Trophoblast cell (in vitro differentiated cells and primary cell): ENCODE results near the gene SLC29A3.

Experiments used
- DNase-seq, 2 donors: peaks; one replicate each; pipeline ENCODE4 v3.0.0-alpha.2; 2016
- H2AFZ ChIP-seq: 2 replicates; pipeline ENCODE4 v1.6.1; 2013; ENCODE audit warnings: low read length, moderate library complexity, mild to moderate bottlenecking; ENCODE audit not compliant: insufficient read depth, poor library complexity
- H2AK5ac ChIP-seq: 2 replicates; pipeline ENCODE4 v1.6.1; 2013; ENCODE audit warnings: mild to moderate bottlenecking, low read length
- H2BK120ac ChIP-seq: 2 replicates; pipeline ENCODE4 v1.6.1; 2013; ENCODE audit warnings: low read length, mild to moderate bottlenecking, moderate library complexity; ENCODE audit not compliant: insufficient read depth, poor library complexity
- H2BK12ac ChIP-seq: 2 replicates; pipeline ENCODE4 v1.6.1; 2013; ENCODE audit warnings: mild to moderate bottlenecking, low read length, moderate library complexity
- H2BK5ac ChIP-seq: 2 replicates; pipeline ENCODE4 v1.6.1; 2013; ENCODE audit warnings: low read length, low read depth, moderate library complexity, mild to moderate bottlenecking; ENCODE audit not compliant: poor library complexity
- H3K14ac ChIP-seq: 2 replicates; pipeline ENCODE4 v1.6.1; 2013; ENCODE audit warnings: mild to moderate bottlenecking, low read length
- H3K18ac ChIP-seq: 2 replicates; pipeline ENCODE4 v1.6.1; 2013; ENCODE audit warnings: mild to moderate bottlenecking, low read length
- H3K23ac ChIP-seq: 2 replicates; pipeline ENCODE4 v1.6.1; 2013; ENCODE audit warnings: low read length
- H3K27ac ChIP-seq: 2 replicates; pipeline ENCODE4 v1.5.1; 2013; ENCODE audit warnings: low read depth, mild to moderate bottlenecking, inconsistent platforms, low read length, moderate library complexity
- H3K27me3 ChIP-seq: 2 replicates; pipeline ENCODE4 v1.6.1; 2013; ENCODE audit warnings: inconsistent platforms, mild to moderate bottlenecking, low read length, moderate library complexity; ENCODE audit not compliant: insufficient read depth
- H3K36me3 ChIP-seq, 2 experiments: 1 replicate in 1 of 2; 2 replicates in 1 of 2; pipeline ENCODE4 v1.6.1; 2013; ENCODE audit warnings: low read length in 2 of 2, mild to moderate bottlenecking in 2 of 2, moderate library complexity in 1 of 2; ENCODE audit not compliant: insufficient read depth in 2 of 2, control insufficient read depth in 1 of 2
- H3K4ac ChIP-seq: 2 replicates; pipeline ENCODE4 v1.6.1; 2013; ENCODE audit warnings: low read depth, mild to moderate bottlenecking, low read length, moderate library complexity
- H3K4me1 ChIP-seq, 2 experiments: 1 replicate in 1 of 2; 2 replicates in 1 of 2; pipeline ENCODE4 v1.6.1; 2013; ENCODE audit warnings: low read length in 2 of 2, mild to moderate bottlenecking in 2 of 2, moderate library complexity in 1 of 2; ENCODE audit not compliant: insufficient read depth in 2 of 2, control insufficient read depth in 1 of 2
- H3K4me2 ChIP-seq: 2 replicates; pipeline ENCODE4 v1.6.1; 2013; ENCODE audit warnings: inconsistent platforms, mild to moderate bottlenecking, low read length, moderate library complexity
- H3K4me3 ChIP-seq: 2 replicates; pipeline ENCODE4 v1.5.1; 2013; ENCODE audit warnings: mild to moderate bottlenecking, low read depth, low read length, inconsistent platforms
- H3K79me1 ChIP-seq: one replicate; pipeline ENCODE4 v1.6.1; 2013; ENCODE audit warnings: low read length
- H3K79me2 ChIP-seq: 2 replicates; pipeline ENCODE4 v1.6.1; 2013; ENCODE audit warnings: low read length, mild to moderate bottlenecking; ENCODE audit not compliant: control insufficient read depth, insufficient read depth, poor library complexity
- H3K9ac ChIP-seq: 2 replicates; pipeline ENCODE4 v1.6.1; 2013; ENCODE audit warnings: mild to moderate bottlenecking, low read length
- H3K9me3 ChIP-seq: 2 replicates; pipeline ENCODE4 v1.6.1; 2013; ENCODE audit warnings: low read depth, mild to moderate bottlenecking, control low read depth, inconsistent platforms, low read length; ENCODE audit not compliant: insufficient read depth
- H4K12ac ChIP-seq: 2 replicates; pipeline ENCODE4 v1.6.1; 2013; ENCODE audit warnings: low read depth, mild to moderate bottlenecking, low read length, moderate library complexity
- H4K8ac ChIP-seq: 2 replicates; pipeline ENCODE4 v1.6.1; 2013; ENCODE audit warnings: low read depth, mild to moderate bottlenecking, low read length, moderate library complexity
- H4K91ac ChIP-seq: one replicate; pipeline ENCODE4 v1.6.1; 2013; ENCODE audit warnings: low read depth, mild to moderate bottlenecking, low read length, moderate library complexity
- WGBS: extraction: QIAGEN DNeasy Blood & Tissue Kit; methylation state at CpG from one replicate; pipeline ENCODE4 v1.1.7; 2013; ENCODE audit warnings: missing lambda C conversion rate; ENCODE audit not compliant: insufficient read length, insufficient coverage; ENCODE audit errors: extremely low coverage; 5-methylcytosine and 5-hydroxymethylcytosine counted together

The SLC29A3 gene

GRCh38 chr10:71319800-71320392 lies 837 bp downstream of the SLC29A3 start:
- Histone ChIP-seq H3K4ac (peak overlapping the region; percentile 30), H2AFZ (peak overlapping the region; percentile 56), H4K91ac (peak overlapping the region; percentile 78), H3K14ac (peak overlapping the region; percentile 68), H3K27ac (no peak overlapping the region), H3K79me1 (peaks cover 9% of the 10 kb centered on the region), H3K9ac (no peak overlapping the region), H3K18ac (peak overlapping the region; percentile 46), H3K36me3 (no peaks in the 10 kb centered on the region), H3K79me2 (peaks cover 2% of the 10 kb centered on the region), H3K4me2 (peak overlapping the region; percentile 91), H2BK12ac (peak overlapping the region; percentile 66), H2BK5ac (no peak overlapping the region), H3K4me1 (peaks cover 5 to 7% of the 10 kb centered on the region in 2 experiments), H3K9me3 (peaks cover 6% of the 10 kb centered on the region), H2AK5ac (peak overlapping the region; percentile 24), H4K12ac (peak overlapping the region; percentile 61), H2BK120ac (peak overlapping the region; percentile 21), H3K4me3 (no peak overlapping the region), H4K8ac (peak overlapping the region; percentile 69), H3K23ac (no peak overlapping the region), H3K27me3 (no peaks in the 10 kb centered on the region)
- no CpG with 5 or more reads among the region's 8 CpGs for WGBS
- DNase-seq, result no peak

- H3K4me3 ChIP-seq, result no peak overlapping the region
- no peak overlapping the region for H2BK12ac ChIP-seq
- H2BK120ac ChIP-seq, result no peak overlapping the region
- no peak overlapping the region for H4K91ac ChIP-seq
- no peak overlapping the region for H3K4me2 ChIP-seq
- no peaks in the 10 kb centered on the region for H3K27me3 ChIP-seq
- no peak overlapping the region for H4K8ac ChIP-seq
- no peak overlapping the region for H3K14ac ChIP-seq
- peaks cover 2% of the 10 kb centered on the region for H3K79me2 ChIP-seq
- no peak overlapping the region for H3K23ac ChIP-seq
- no peak overlapping the region for H3K4ac ChIP-seq
- H2AFZ ChIP-seq, result no peak overlapping the region
- H3K36me3 ChIP-seq, result no peaks in the 10 kb centered on the region
- DNase-seq, result no peak
- no peak overlapping the region for H2AK5ac ChIP-seq
- H3K9me3 ChIP-seq, result peaks cover 6% of the 10 kb centered on the region
- no peak overlapping the region for H3K27ac ChIP-seq
- peaks cover 5 to 7% of the 10 kb centered on the region in 2 experiments for H3K4me1 ChIP-seq
- H2BK5ac ChIP-seq, result no peak overlapping the region
- no peak overlapping the region for H4K12ac ChIP-seq
- no peak overlapping the region for H3K9ac ChIP-seq
- peaks cover 9% of the 10 kb centered on the region for H3K79me1 ChIP-seq
- WGBS, result no CpG with 5 or more reads among the region's 5 CpGs
- H3K18ac ChIP-seq, result no peak overlapping the region
These were observed 1.5 kb downstream of the SLC29A3 start for GRCh38 chr10:71320592-71320991.

- DNase-seq, result no peak
- no peak overlapping the region for H4K12ac ChIP-seq
- H2AFZ ChIP-seq, result no peak overlapping the region
- H4K91ac ChIP-seq, result no peak overlapping the region
- H2BK5ac ChIP-seq, result no peak overlapping the region
- WGBS, result no CpG with 5 or more reads among the region's 1 CpG
- H2BK120ac ChIP-seq, result no peak overlapping the region
- no peaks in the 10 kb centered on the region for H3K36me3 ChIP-seq
- H3K23ac ChIP-seq, result no peak overlapping the region
- peaks cover 9% of the 10 kb centered on the region for H3K79me1 ChIP-seq
- H3K79me2 ChIP-seq, result peaks cover 2% of the 10 kb centered on the region
- no peak overlapping the region for H2BK12ac ChIP-seq
- no peak overlapping the region for H3K9ac ChIP-seq
- H3K18ac ChIP-seq, result no peak overlapping the region
- no peak overlapping the region for H3K27ac ChIP-seq
- no peak overlapping the region for H3K4me2 ChIP-seq
- H3K4me1 ChIP-seq, result peaks cover 5 to 7% of the 10 kb centered on the region in 2 experiments
- no peak overlapping the region for H4K8ac ChIP-seq
- H3K4ac ChIP-seq, result no peak overlapping the region
- H3K9me3 ChIP-seq, result peaks cover 6% of the 10 kb centered on the region
- H3K14ac ChIP-seq, result no peak overlapping the region
- no peak overlapping the region for H2AK5ac ChIP-seq
- no peak overlapping the region for H3K4me3 ChIP-seq
- no peaks in the 10 kb centered on the region for H3K27me3 ChIP-seq
These were observed 2.3 kb downstream of the SLC29A3 start for GRCh38 chr10:71321386-71321785.

- Histone ChIP-seq H2AFZ (no peak overlapping the region), H3K4me3 (no peak overlapping the region), H3K4me1 (peaks cover 5 to 7% of the 10 kb centered on the region in 2 experiments), H4K8ac (peak overlapping the region; percentile 50), H4K91ac (no peak overlapping the region), H3K27me3 (no peaks in the 10 kb centered on the region), H4K12ac (no peak overlapping the region), H3K79me2 (peaks cover 2% of the 10 kb centered on the region), H2BK12ac (no peak overlapping the region), H3K27ac (no peak overlapping the region), H3K4ac (no peak overlapping the region), H3K4me2 (no peak overlapping the region), H2BK120ac (no peak overlapping the region), H3K9ac (no peak overlapping the region), H3K18ac (no peak overlapping the region), H2AK5ac (no peak overlapping the region), H2BK5ac (no peak overlapping the region), H3K9me3 (peaks cover 4% of the 10 kb centered on the region), H3K14ac (no peak overlapping the region), H3K23ac (no peak overlapping the region), H3K36me3 (peaks cover 0 to 2% of the 10 kb centered on the region in 2 experiments), H3K79me1 (peaks cover 9% of the 10 kb centered on the region)
- WGBS, result no CpG with 5 or more reads among the region's 4 CpGs
- DNase-seq, result peak; percentile 42 to 74
These were observed 4.3 kb downstream of the SLC29A3 start for GRCh38 chr10:71323407-71323806.
